GM12878 (cell line): Measurements from ENCODE around the gene SLC19A3. TPM values are rescaled to one million over a fixed set of nuclear protein-coding genes. Genes with fewer than 3 reads are reported as not detected.
"Not testable (repeated sequence)": the region's sequence is repeated elsewhere in the genome, so short reads cannot be mapped to it uniquely, and the experiment has no call there.

Experiments
- ATAC-seq: fragments of 200-7000 bp; cut with Tn5 transposase; 3 replicates; pipeline ENCODE4 v1.9.1; 2020; ENCODE audit warnings: mild to moderate bottlenecking, moderate library complexity
- BruUV-seq: library from RNA; stranded (reverse); fragments of 400-500 nt; replicated peaks from 2 replicates; lab custom pipeline; 2021; lab: Mats Ljungman, UMichigan
- CTCF ChIA-PET: fragments of 300-600 bp; sonication (Branson Sonifier 250); formaldehyde crosslinking; extraction: SDS; loops from one replicate; lab custom pipeline; 2021; ENCODE audit warnings: inconsistent platforms; lab: Yijun Ruan, JAX
- POLR2A ChIA-PET: fragments of 350-600 bp; formaldehyde crosslinking; extraction: SDS; loops from one replicate; lab custom pipeline; 2021; ENCODE audit warnings: inconsistent platforms; lab: Charles Lee
- RAD21 ChIA-PET: fragments of 300-600 bp; sonication (Branson Sonifier 250); formaldehyde crosslinking; loops from one replicate; lab custom pipeline; 2023; ENCODE audit warnings: antibody characterized with exemption; ENCODE audit not compliant: unreplicated experiment; lab: Charles Lee
- SMC1A ChIA-PET: fragments of 300-600 bp; sonication (Branson Sonifier 250); formaldehyde crosslinking; loops from one replicate; lab custom pipeline; 2023; ENCODE audit not compliant: unreplicated experiment, uncharacterized antibody; lab: Charles Lee
- DNase-seq: peaks from one replicate; pipeline ENCODE4 v3.0.0-alpha.2; 2011; ENCODE audit warnings: low read depth, low spot score
- FAIRE-seq: peaks from 3 replicates; lab custom pipeline; 2011; peaks lifted over from hg19 to GRCh38; lab: Jason Lieb, UNC
- H2AFZ ChIP-seq: 2 replicates; pipeline ENCODE4 v1.6.0; 2011; ENCODE audit warnings: low read depth, low read length, control low read depth; ENCODE audit not compliant: control insufficient read depth
- H3K27ac ChIP-seq: 2 replicates; pipeline ENCODE4 v1.5.1; 2011; ENCODE audit warnings: control low read depth; ENCODE audit not compliant: control insufficient read depth, insufficient read depth
- H3K27me3 ChIP-seq, 2 experiments: replicated peaks in 1 of 2; 2 replicates each; pipeline versions ENCODE4 v1.6.0 to v1.6.1; 2011; ENCODE audit warnings: low read length in 1 of 2; ENCODE audit not compliant: control insufficient read depth in 2 of 2, insufficient read depth in 2 of 2
- H3K36me3 ChIP-seq, 2 experiments: 2 replicates each; pipeline ENCODE4 v1.5.1; 2011; ENCODE audit warnings: low read length in 1 of 2; ENCODE audit not compliant: control insufficient read depth in 2 of 2, insufficient read depth in 2 of 2
- H3K4me1 ChIP-seq: 2 replicates; pipeline ENCODE4 v1.6.1; 2011; ENCODE audit warnings: mild to moderate bottlenecking, low read length, moderate library complexity, mixed read lengths; ENCODE audit not compliant: control insufficient read depth, insufficient read depth
- H3K4me2 ChIP-seq: 2 replicates; pipeline ENCODE4 v1.6.0; 2011; ENCODE audit warnings: control low read depth; ENCODE audit not compliant: control insufficient read depth, insufficient read depth
- H3K4me3 ChIP-seq: fragments of 200-600 bp; sonication (generic); 2 replicates; pipeline ENCODE4 v1.5.1; 2016
- H3K79me2 ChIP-seq: 2 replicates; pipeline ENCODE4 v1.6.0; 2011; ENCODE audit warnings: low read length; ENCODE audit not compliant: control insufficient read depth, insufficient read depth
- H3K9ac ChIP-seq: 2 replicates; pipeline ENCODE4 v1.8.0; 2011; ENCODE audit warnings: low read length, control low read depth, mixed read lengths; ENCODE audit not compliant: control insufficient read depth, insufficient read depth
- H3K9me3 ChIP-seq: replicated peaks from 3 replicates; pipeline ENCODE4 v1.5.1; 2011; ENCODE audit warnings: mild to moderate bottlenecking, low read length; ENCODE audit not compliant: control insufficient read depth, insufficient read depth
- H4K20me1 ChIP-seq: 2 replicates; pipeline ENCODE4 v1.6.0; 2011; ENCODE audit not compliant: control insufficient read depth, insufficient read depth
- EED ChIP-seq: sonication (generic); IDR thresholded peaks from 2 replicates; pipeline ENCODE4 v1.6.1; 2016; ENCODE audit warnings: antibody characterized with exemption, low read depth
- FOS ChIP-seq: IDR thresholded peaks from 3 replicates; pipeline ENCODE4 v1.6.1; 2011; ENCODE audit warnings: borderline replicate concordance; ENCODE audit not compliant: insufficient read length; ENCODE audit errors: extremely low read depth
- KDM1A ChIP-seq: fragments of 200-600 bp; sonication (generic); IDR thresholded peaks from 2 replicates; pipeline ENCODE4 v1.6.1; 2016; ENCODE audit warnings: borderline replicate concordance
- RAD51 ChIP-seq: fragments of 450-650 bp; IDR thresholded peaks from 2 replicates; pipeline ENCODE4 v1.6.1; 2016; ENCODE audit warnings: moderate library complexity, mild to moderate bottlenecking, inconsistent platforms
- USF2 ChIP-seq: IDR thresholded peaks from 2 replicates; pipeline ENCODE4 v1.6.1; 2011; ENCODE audit warnings: low read depth, low read length, improper control_type of control experiment, borderline replicate concordance
- WGBS: methylation state at CpG from one replicate; pipeline ENCODE4 v1.1.6; 2016; ENCODE audit warnings: low lambda C conversion rate; ENCODE audit not compliant: insufficient replicate concordance, insufficient coverage; ENCODE audit errors: missing lambda C conversion rate; 5-methylcytosine and 5-hydroxymethylcytosine counted together
- in situ Hi-C: fragments of 300-500 bp; cut with MboI; formaldehyde crosslinking; loops from 9 replicates; pipeline ENCODE4 v1.14.3; 2018; ENCODE audit warnings: mixed read lengths
- intact Hi-C: fragments of 100-400 bp; cut with micrococcal nuclease; formaldehyde crosslinking; loops from one replicate; pipeline ENCODE4 v1.14.2; 2022; ENCODE audit not compliant: unreplicated experiment
- polyA plus RNA-seq, 11 experiments: library from polyadenylated mRNA; depleted of rRNA in 4 of 11; unstranded in 6 of 11; stranded (reverse) in 5 of 11; fragments of >200 nt; fragmentation: Nextera tagmentation in 4 of 11; fragmentation: Illumina TruSeq in 1 of 11; extraction: Ambion mirVana in 4 of 11; extraction: Trizol in 1 of 11; gene quantifications; 1 replicate in 1 of 11; 2 replicates in 10 of 11; pipeline versions ENCODE4 v1.2.1 to v1.2.3, GENCODE V29; 2011 to 2016; ENCODE audit warnings: inconsistent platforms in 2 of 11, missing spikeins in 2 of 11, low read depth in 1 of 11
- total RNA-seq, 4 experiments: library from RNA; depleted of rRNA in 3 of 4; stranded (reverse); fragments of >200 nt in 3 of 4; fragmentation: Illumina TruSeq in 1 of 4; extraction: Trizol in 1 of 4; gene quantifications; 2 replicates each; pipeline versions ENCODE4 v1.2.1 to v1.2.3, GENCODE V29; 2013 to 2021

Gene SLC19A3
- total and polyA plus RNA-seq, 10 of the 15 experiments (the other 5 are each of a cell fraction or from before 2014, with no cell fraction given): not detected

DNA sequence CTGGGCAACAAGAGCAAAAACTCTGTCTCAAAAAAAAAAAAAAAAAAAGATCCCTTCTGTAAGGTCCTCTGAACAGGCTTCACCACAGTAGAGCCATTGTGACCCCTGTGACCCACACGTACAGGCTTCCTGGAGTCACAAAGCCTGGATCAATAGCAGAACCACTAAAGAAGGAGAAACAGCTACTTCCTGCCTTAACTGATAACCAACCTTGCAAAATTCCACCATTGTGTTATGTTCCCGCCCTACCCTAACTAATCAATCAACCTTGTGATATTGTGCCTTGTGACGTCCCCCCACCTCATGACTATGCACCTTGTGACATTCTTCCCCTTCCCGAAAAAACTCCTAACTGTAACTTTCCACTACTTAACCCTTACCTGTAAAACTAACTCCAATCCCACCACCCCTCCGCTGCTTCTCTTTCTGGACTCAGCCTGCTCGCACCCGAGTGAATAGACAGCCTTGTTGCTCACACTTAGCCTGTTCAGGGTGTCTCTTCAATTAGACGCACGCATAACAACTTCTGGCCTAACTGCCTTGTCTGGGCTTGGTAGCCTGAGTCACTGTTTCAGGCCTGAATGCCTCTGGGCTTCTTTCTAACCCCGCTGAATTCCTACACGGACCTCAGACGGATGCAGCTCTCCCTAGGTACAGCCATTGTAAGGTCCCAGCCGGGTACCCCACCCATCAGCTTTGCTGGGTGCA, 41.7 kb upstream of the SLC19A3 start:
- Histone ChIP-seq H3K36me3 (no peaks in the 10 kb centered on the region), H3K27me3 (no peaks in the 10 kb centered on the region), H3K4me1 (no peaks in the 10 kb centered on the region), H3K27ac (no peak overlapping the region), H2AFZ (no peak overlapping the region), H4K20me1 (no peaks in the 10 kb centered on the region), H3K4me3 (no peak overlapping the region), H3K9ac (no peak overlapping the region), H3K4me2 (no peak overlapping the region), H3K9me3 (no peaks in the 10 kb centered on the region), H3K79me2 (no peaks in the 10 kb centered on the region)
- intact Hi-C loops (no loop called here), in situ Hi-C loops (loop anchor here (10.0 kb wide), 2 partner anchors 355 to 625 kb away; no protein-coding TSS in a partner anchor)
- FAIRE-seq: no peak
- no TSS peak for BruUV-seq
- ChIA-PET POLR2A (no interaction called here), SMC1A (interaction anchor here (1.5 kb wide), 1 partner anchor 23 kb away, joined by 3 read pairs; no protein-coding TSS in a partner anchor), RAD21 (interaction anchor here (0.7 to 1.6 kb wide), 2 partner anchors 11 to 402 kb away, joined by 3 to 4 read pairs; no protein-coding TSS in a partner anchor), CTCF (interaction anchor here (1.0 to 1.6 kb wide), 3 partner anchors 19 to 280 kb away, joined by 3 to 4 read pairs (median 3); no protein-coding TSS in a partner anchor)
- 43% methylated on average over 13 of the region's 13 CpGs for WGBS
- no peak for ATAC-seq
- TF ChIP-seq USF2 (no peak), FOS (no peak), KDM1A (no peak), RAD51 (no peak), EED (no peak)
- DNase-seq: no peak

- H2AFZ ChIP-seq, H4K20me1 ChIP-seq, DNase-seq, in situ Hi-C loops, intact Hi-C loops, H3K9me3 ChIP-seq, H3K4me1 ChIP-seq, H3K27me3 ChIP-seq, H3K79me2 ChIP-seq, H3K36me3 ChIP-seq, ATAC-seq, H3K27ac ChIP-seq, BruUV-seq, H3K4me3 ChIP-seq, H3K9ac ChIP-seq, H3K4me2 ChIP-seq, FAIRE-seq: not testable (repeated sequence)
- POLR2A ChIA-PET: interaction anchor here (0.5 kb wide), 1 partner anchor 250 kb away, joined by 4 read pairs; no protein-coding TSS in a partner anchor
- RAD21 ChIA-PET: interaction anchor here (0.6 to 1.6 kb wide), 2 partner anchors 10 to 50 kb away, joined by 3 to 6 read pairs; no protein-coding TSS in a partner anchor
- 51% methylated on average over 4 of the region's 4 CpGs for WGBS
- CTCF ChIA-PET: interaction anchor here (0.9 to 2.9 kb wide), 7 partner anchors 9 to 350 kb away, joined by 3 to 22 read pairs (median 3); no protein-coding TSS in a partner anchor
- SMC1A ChIA-PET: interaction anchor here (0.8 to 2.0 kb wide), 3 partner anchors 10 to 123 kb away, joined by 3 to 8 read pairs (median 4); no protein-coding TSS in a partner anchor
These were observed 38.4 kb upstream of the SLC19A3 start for GRCh38 chr2:227756261-227756660.
